ENCODE data around the gene SCAPER. TPM values are rescaled to one million over a fixed set of nuclear protein-coding genes. Genes with fewer than 3 reads are reported as not detected.

SCAPER gene
- polyA plus RNA-seq, 1 donor from 2014 or later, result 77.1 TPM

DNA sequence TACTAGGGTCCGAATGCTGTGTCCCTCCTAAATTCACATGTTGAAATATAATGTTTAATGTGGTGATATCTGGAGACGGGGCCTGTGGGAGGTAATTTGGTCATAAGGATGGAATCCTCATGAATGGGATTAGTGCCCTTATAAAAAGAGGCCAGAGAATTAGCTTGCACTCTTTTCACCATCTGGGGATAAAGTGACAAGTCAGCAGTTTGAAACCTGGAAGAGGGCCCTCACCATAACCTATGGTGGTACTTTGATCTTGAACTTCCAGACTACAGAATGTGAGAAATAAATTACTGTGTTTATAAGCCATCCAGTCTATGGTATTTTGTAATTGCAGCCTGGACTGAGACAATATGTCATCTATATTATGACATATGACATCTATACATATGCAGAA is 436.4 kb downstream of the SCAPER start:
- H3K79me2 ChIP-seq (replicated peaks; ENCODE audit: insufficient read depth, low read length), result no peaks in the 10 kb centered on the region
- no peak overlapping the region for H3K4me2 ChIP-seq (ENCODE audit: low read length)
- no peaks in the 10 kb centered on the region for H3K9me2 ChIP-seq (ENCODE audit: insufficient read depth, low read length)
- no peak overlapping the region for H2AFZ ChIP-seq (ENCODE audit: low read depth, low read length)
- H3K36me3 ChIP-seq (ENCODE audit: insufficient read depth, low read length), result no peaks in the 10 kb centered on the region
- H3K27ac ChIP-seq (ENCODE audit: low read length), result no peak overlapping the region
- H3K27me3 ChIP-seq (ENCODE audit: insufficient read depth, low read depth, low read length), result no peaks in the 10 kb centered on the region
- no peak for TF ChIP-seq REST (IDR thresholded peaks at IDR 0.05; ENCODE audit: borderline replicate concordance)
- no peak for TF ChIP-seq RAD21 (conservative IDR thresholded peaks at IDR 0.05)
- no peak for TF ChIP-seq TAF1 (IDR thresholded peaks at IDR 0.05; ENCODE audit: low read depth)
- TF ChIP-seq POLR2AphosphoS5 (IDR thresholded peaks at IDR 0.05), result no peak
- TF ChIP-seq SMC3 (conservative IDR thresholded peaks at IDR 0.05; ENCODE audit: poor library complexity), result no peak
- H3F3A ChIP-seq (ENCODE audit: insufficient read depth, low read length, poor library complexity, severe bottlenecking), result no peaks in the 10 kb centered on the region
- H3K9ac ChIP-seq (ENCODE audit: low read length), result no peak overlapping the region
- H3K4me3 ChIP-seq (ENCODE audit: low read length), result no peak overlapping the region
- H4K20me1 ChIP-seq (ENCODE audit: insufficient read depth), result no peaks in the 10 kb centered on the region
- H3K9me3 ChIP-seq (ENCODE audit: low read length), result no peaks in the 10 kb centered on the region

DNA sequence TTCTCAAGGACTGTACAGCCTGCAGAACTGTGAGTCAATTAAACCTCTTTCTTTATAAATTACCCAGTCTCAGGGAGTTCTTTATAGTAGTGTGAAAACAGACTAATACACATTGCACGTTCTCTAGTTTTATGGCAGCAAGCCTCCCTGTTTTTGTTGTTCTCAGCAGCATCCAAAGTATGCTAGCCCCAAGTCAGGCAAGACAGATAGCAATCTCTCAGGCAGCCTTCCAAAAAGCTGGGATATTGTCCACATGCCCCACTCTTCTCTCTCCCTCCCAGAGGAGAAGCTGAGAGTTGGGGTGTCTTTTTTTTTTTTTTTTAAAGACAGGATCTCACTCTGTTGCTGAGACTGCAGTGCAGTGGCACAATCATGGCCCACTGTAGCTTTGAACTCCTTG is 438.0 kb downstream of the SCAPER start:
- H3K27ac ChIP-seq (ENCODE audit: low read length), result no peak overlapping the region

More for the DNA sequence above, 438.0 kb downstream of the SCAPER start:
- H3K4me3 ChIP-seq (ENCODE audit: low read length), result no peak overlapping the region
- H3K9me3 ChIP-seq (ENCODE audit: low read length), result no peaks in the 10 kb centered on the region
- no peaks in the 10 kb centered on the region for H3F3A ChIP-seq (ENCODE audit: insufficient read depth, low read length, poor library complexity, severe bottlenecking)
- no peaks in the 10 kb centered on the region for H4K20me1 ChIP-seq (ENCODE audit: insufficient read depth)
- TF ChIP-seq MXI1 (conservative IDR thresholded peaks at IDR 0.05; ENCODE audit: poor library complexity, severe bottlenecking) (no peak), TAF1 (IDR thresholded peaks at IDR 0.05; ENCODE audit: low read depth) (no peak), RAD21 (conservative IDR thresholded peaks at IDR 0.05) (no peak), EZH2 (IDR thresholded peaks at IDR 0.05; ENCODE audit: borderline replicate concordance, insufficient read depth, low read length, poor library complexity, severe bottlenecking) (no peak), EP300 (conservative IDR thresholded peaks at IDR 0.05; ENCODE audit: poor library complexity, severe bottlenecking) (no peak), SMC3 (conservative IDR thresholded peaks at IDR 0.05; ENCODE audit: poor library complexity) (no peak), CTCF (IDR thresholded peaks at IDR 0.05; ENCODE audit: poor library complexity, severe bottlenecking) (no peak), POLR2AphosphoS5 (IDR thresholded peaks at IDR 0.05) (no peak), REST (IDR thresholded peaks at IDR 0.05; ENCODE audit: borderline replicate concordance) (no peak)
- no peaks in the 10 kb centered on the region for H3K36me3 ChIP-seq (ENCODE audit: insufficient read depth, low read length)
- H3K79me2 ChIP-seq (replicated peaks; ENCODE audit: insufficient read depth, low read length), result no peaks in the 10 kb centered on the region
- no peak overlapping the region for H2AFZ ChIP-seq (ENCODE audit: low read depth, low read length)
- no peaks in the 10 kb centered on the region for H3K9me2 ChIP-seq (ENCODE audit: insufficient read depth, low read length)
- H3K4me2 ChIP-seq (ENCODE audit: low read length), result no peak overlapping the region
- H3K27me3 ChIP-seq (ENCODE audit: insufficient read depth, low read depth, low read length), result no peaks in the 10 kb centered on the region
- H3K9ac ChIP-seq (ENCODE audit: low read length), result no peak overlapping the region
